Effector memory CD8-positive, alpha-beta T cell (primary cell): ENCODE results near the gene GJE1.
"Not testable (repeated sequence)": the region's sequence is repeated elsewhere in the genome, so short reads cannot be mapped to it uniquely, and the experiment has no call there.

ENCODE experiments used
- ATAC-seq: fragments of 150-1000 bp; cut with Tn5 transposase; replicated peaks from 2 replicates; pipeline ENCODE4 v1.10.0; 2021; ENCODE audit warnings: mild to moderate bottlenecking, moderate library complexity
- DNase-seq, 3 experiments: peaks; one replicate each; pipeline ENCODE4 v3.0.0; 2021
- H3K27ac Mint-ChIP-seq, 2 donors: one replicate each; pipeline ENCODE4 v1.8.0; 2022; ENCODE audit warnings: mild to moderate bottlenecking in 2 of 2, mixed read lengths in 2 of 2, moderate library complexity in 2 of 2
- H3K27me3 Mint-ChIP-seq, 2 donors: one replicate each; pipeline ENCODE4 v1.8.0; 2022; ENCODE audit warnings: mixed read lengths in 2 of 2
- H3K36me3 Mint-ChIP-seq: one replicate; pipeline ENCODE4 v1.8.0; 2022; ENCODE audit warnings: mild to moderate bottlenecking, moderate library complexity, mixed read lengths; ENCODE audit not compliant: insufficient read depth
- H3K4me1 Mint-ChIP-seq, 2 donors: one replicate each; pipeline ENCODE4 v1.8.0; 2022; ENCODE audit warnings: low read depth in 2 of 2, mixed read lengths in 2 of 2
- H3K4me3 Mint-ChIP-seq, 2 donors: one replicate each; pipeline ENCODE4 v1.8.0; 2022; ENCODE audit warnings: mild to moderate bottlenecking in 2 of 2, mixed read lengths in 2 of 2, moderate library complexity in 2 of 2
- H3K9me3 Mint-ChIP-seq, 2 donors: one replicate each; pipeline ENCODE4 v1.8.0; 2022; ENCODE audit warnings: mixed read lengths in 2 of 2

The GJE1 gene

DNA sequence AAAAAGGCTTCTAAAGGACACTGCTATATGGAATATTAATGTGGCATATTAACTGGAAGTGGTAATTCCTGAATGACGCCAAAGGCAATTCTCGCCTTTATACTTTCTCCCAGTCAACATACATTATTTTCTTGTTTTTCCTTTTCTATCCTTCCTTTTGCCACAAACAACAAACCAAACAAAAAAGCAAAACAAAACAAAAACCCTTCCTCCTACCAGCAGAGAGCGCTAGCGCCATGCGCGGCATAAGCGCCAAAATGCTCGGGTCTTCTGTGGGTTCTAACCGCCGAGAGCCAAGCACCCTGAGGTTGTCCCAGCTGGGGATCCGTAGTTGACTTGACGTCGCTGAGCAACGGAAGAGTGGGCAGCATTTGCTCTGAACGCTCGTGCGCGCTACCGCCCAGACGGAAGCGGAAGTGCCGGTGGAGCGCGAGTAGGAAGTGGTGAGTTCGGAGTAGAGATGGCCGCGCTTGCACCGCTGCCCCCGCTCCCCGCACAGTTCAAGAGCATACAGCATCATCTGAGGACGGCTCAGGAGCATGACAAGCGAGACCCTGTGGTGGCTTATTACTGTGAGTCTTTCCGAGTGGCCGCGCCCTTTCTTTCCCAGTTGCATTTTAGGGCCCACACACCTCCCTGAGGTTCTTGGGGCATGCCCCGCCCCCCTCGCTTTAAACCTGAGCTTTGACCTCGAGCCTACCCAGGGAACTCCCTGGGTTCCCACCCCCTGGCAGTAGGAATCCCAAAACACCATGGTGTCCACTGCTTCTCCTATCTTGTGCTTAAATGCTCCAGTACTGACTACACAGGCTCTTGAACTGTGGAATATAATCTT lies 14.3 kb downstream of the GJE1 start, which contains the start of the genes NMBR and VTA1:
TSS of gene NMBR (minus strand) at position 295 of the 835 bp plus-strand sequence. CDS start 58,464 bp downstream, outside the sequence.
TSS of gene VTA1 (plus strand) at position 436 of the 835 bp plus-strand sequence. CDS start at position 461, 25 bp downstream.
- H3K27me3 Mint-ChIP-seq = no peaks in the 10 kb centered on the region
- H3K36me3 Mint-ChIP-seq = peaks cover 27% of the 10 kb centered on the region
- DNase-seq (peak; percentile 94 to 96 (median 95)), ATAC-seq (peak; percentile 96)
- no peaks in the 10 kb centered on the region for H3K9me3 Mint-ChIP-seq
- peak within 1 kb of the TSS; percentile 95 to 96 for H3K4me3 Mint-ChIP-seq
- peaks cover 37 to 55% of the 10 kb centered on the region in 2 donors for H3K4me1 Mint-ChIP-seq
- H3K27ac Mint-ChIP-seq = peak within 1 kb of the TSS; percentile 67 to 96

DNA sequence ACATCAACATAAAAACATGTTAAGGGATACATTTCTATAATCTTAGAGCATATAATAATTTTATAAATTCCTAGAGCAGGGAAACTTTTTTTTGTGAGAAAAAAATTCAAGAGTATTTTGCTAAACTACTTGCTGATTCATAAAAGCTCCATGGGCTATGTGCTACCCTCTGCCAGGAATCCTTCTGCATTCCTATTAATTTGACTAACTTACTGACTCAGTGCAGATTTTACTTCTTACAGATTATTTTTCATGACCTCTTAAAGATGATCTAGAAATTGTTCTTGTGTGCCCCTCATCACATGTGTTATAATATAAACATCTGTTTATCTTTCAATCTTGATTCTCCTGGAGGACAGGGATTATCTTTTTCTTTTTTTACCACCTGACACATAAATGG lies 20.0 kb downstream of the GJE1 start:
- H3K4me3 Mint-ChIP-seq = no peak overlapping the region
- H3K36me3 Mint-ChIP-seq = peaks cover 15% of the 10 kb centered on the region
- no peaks in the 10 kb centered on the region for H3K9me3 Mint-ChIP-seq
- peaks cover 38 to 66% of the 10 kb centered on the region in 2 donors for H3K4me1 Mint-ChIP-seq
- H3K27me3 Mint-ChIP-seq = no peaks in the 10 kb centered on the region
- ATAC-seq (no peak), DNase-seq (no peak)
- H3K27ac Mint-ChIP-seq = no peak overlapping the region

DNA sequence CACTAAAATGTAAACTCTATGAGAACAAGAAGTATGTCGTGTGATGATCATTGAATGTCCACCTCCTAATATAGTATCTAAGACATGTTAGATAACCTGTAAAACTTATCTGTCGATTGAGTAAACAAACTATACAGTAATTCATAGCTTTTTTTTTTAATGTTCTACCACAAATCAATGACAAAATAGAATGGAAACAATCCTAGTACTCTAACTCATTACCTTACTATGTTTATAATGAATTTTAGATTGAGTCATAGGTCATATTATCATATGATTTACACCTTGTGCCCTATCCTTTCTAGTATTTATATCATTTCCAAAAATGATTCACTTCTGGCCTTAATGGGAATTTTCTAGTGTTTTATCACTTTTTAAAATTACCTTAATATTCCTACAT lies 20.5 kb downstream of the GJE1 start:
- no peak for ATAC-seq
- H3K27ac Mint-ChIP-seq = no peak overlapping the region
- DNase-seq = no peak
- no peaks in the 10 kb centered on the region for H3K9me3 Mint-ChIP-seq
- H3K4me1 Mint-ChIP-seq = peaks cover 37 to 61% of the 10 kb centered on the region in 2 donors
- no peak overlapping the region for H3K4me3 Mint-ChIP-seq
- no peaks in the 10 kb centered on the region for H3K27me3 Mint-ChIP-seq
- H3K36me3 Mint-ChIP-seq = peaks cover 15% of the 10 kb centered on the region

DNA sequence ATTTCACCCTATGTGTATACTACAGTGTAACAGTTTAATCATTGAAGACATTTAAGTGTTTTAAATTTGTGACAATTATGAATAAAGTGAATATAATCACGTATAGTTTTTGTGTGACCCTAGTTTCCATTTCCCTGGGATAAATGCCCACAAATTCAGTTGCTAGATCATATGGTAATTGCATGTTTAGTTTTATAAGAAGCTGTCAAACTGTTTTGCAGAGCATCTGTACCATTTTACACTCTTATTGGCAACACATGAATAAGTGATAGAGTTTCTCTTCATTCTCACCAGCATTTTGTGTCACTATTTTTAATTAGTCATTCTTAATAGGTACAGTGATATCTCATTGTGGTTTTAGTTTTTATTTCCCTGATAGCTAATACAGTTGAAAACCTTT lies 21.6 kb downstream of the GJE1 start:
- no peak for ATAC-seq
- Mint-ChIP-seq H3K4me1 (peaks cover 31 to 54% of the 10 kb centered on the region in 2 donors), H3K36me3 (peaks cover 15% of the 10 kb centered on the region), H3K4me3 (no peak overlapping the region), H3K27me3 (no peaks in the 10 kb centered on the region), H3K27ac (no peak overlapping the region), H3K9me3 (no peaks in the 10 kb centered on the region)
- DNase-seq = no peak

DNA sequence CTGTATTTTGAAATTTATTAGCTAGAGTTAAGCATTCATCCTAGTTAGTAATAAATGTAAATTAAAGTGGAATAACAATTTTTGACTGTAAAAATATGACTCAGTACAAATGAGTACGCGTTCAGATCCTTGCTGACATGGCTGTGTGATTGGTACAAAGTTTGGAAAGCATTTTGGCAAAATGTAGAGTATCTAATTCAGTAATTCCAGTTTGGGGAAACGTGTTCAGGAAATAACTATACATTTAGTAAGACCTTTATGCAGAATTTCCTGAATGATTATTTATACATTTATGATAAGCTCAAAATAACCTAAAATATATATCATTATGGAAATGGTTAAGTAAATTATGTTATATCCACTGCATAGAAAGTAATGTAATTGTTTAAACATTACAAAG lies 22.4 kb downstream of the GJE1 start:
- Mint-ChIP-seq H3K9me3 (no peaks in the 10 kb centered on the region), H3K27me3 (no peaks in the 10 kb centered on the region), H3K27ac (no peak overlapping the region), H3K4me1 (peaks cover 32 to 55% of the 10 kb centered on the region in 2 donors), H3K4me3 (no peak overlapping the region), H3K36me3 (peaks cover 12% of the 10 kb centered on the region)
- no peak for DNase-seq
- no peak for ATAC-seq

DNA sequence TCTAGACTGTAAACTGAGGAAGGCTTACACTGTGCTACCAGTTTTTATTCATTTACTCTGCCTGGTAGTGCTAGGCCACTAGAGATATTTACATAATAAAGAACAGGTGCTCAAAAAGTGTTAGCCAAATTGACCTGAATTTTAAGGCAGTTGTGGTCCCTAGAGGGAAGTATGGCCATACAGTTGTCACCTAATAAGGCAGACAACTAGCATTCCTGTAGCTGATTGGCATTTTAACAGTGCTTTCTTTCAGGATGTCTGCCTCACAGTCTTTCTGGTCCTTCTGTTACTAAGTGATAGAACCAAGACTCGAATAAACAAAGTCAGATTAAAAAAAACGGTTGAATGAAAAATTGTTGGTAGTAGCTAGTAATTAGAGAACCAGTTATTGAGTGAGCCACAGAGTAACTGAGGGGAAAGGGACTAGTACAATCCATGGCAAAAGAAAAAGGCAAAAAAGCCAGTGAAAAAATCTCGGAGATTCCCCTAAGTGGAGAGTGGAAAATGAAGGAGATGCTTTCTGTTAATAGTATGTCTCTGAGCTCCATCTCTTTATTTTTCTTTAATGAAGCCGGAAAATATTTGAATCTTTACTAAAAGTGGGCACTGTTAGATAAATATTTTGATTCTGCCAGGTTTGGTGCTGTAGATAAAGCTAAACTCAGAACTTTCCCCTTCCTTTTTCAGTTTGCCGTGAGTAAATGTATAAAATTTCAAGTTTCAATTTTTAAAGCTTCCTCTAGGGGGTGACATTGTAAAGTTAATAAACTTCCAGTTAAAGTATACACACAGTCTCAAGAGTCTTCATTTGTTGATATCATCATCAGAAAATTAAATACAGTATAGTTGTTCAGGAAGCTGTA lies 23.4 kb downstream of the GJE1 start:
- Mint-ChIP-seq H3K4me1 (peaks cover 28 to 55% of the 10 kb centered on the region in 2 donors), H3K9me3 (no peaks in the 10 kb centered on the region), H3K27ac (peak overlapping the region; percentile 41 to 65), H3K36me3 (peaks cover 3% of the 10 kb centered on the region), H3K4me3 (peak overlapping the region in 1 of 2 donors; percentile 33), H3K27me3 (no peaks in the 10 kb centered on the region)
- DNase-seq = no peak
- peak; percentile 72 for ATAC-seq

DNA sequence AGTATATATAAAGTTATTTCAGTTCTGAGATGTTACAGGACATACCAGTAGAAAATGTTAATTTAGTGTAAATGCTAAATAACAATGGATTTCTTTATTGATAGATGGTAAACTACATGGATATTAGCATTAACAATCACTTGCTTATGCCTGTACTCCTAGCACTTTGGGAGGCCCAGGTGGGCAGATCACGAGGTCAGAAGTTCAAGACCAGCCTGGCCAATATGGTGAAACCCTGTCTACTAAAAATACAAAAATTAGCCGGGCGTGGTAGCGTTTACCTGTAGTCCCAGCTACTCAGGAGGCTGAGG lies 24.0 kb downstream of the GJE1 start:
- Mint-ChIP-seq H3K27ac (peak overlapping the region; percentile 41 to 65), H3K4me1 (peaks cover 28 to 57% of the 10 kb centered on the region in 2 donors), H3K4me3 (peak overlapping the region in 1 of 2 donors; percentile 33)
- not testable (repeated sequence) for DNase-seq, H3K27me3 Mint-ChIP-seq, H3K9me3 Mint-ChIP-seq, ATAC-seq, H3K36me3 Mint-ChIP-seq

DNA sequence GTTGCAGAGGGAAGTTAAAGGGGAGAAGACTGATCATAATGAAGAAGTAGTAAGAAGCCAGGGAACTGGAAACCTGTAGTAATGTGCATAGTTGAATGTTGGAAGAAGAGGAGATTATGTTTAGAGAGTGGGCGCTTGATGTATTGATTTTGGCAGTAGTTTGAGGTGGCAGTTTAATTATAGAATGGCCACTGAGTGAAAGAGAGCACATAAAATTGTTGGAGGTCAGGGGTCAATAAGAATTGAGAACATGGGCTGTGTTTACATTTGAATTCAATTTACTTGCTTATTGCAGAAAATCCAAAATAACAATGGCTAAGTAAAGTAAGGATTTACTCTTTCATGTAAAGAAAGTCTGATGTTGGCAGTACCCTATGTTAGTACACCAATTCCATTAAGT lies 30.1 kb downstream of the GJE1 start:
- no peaks in the 10 kb centered on the region for H3K27me3 Mint-ChIP-seq
- peak overlapping the region in 1 of 2 donors; percentile 8 for H3K27ac Mint-ChIP-seq
- H3K9me3 Mint-ChIP-seq = no peaks in the 10 kb centered on the region
- H3K4me1 Mint-ChIP-seq = peaks cover 25 to 51% of the 10 kb centered on the region in 2 donors
- no peak overlapping the region for H3K4me3 Mint-ChIP-seq
- H3K36me3 Mint-ChIP-seq = peaks cover 21% of the 10 kb centered on the region
- DNase-seq (no peak), ATAC-seq (no peak)

DNA sequence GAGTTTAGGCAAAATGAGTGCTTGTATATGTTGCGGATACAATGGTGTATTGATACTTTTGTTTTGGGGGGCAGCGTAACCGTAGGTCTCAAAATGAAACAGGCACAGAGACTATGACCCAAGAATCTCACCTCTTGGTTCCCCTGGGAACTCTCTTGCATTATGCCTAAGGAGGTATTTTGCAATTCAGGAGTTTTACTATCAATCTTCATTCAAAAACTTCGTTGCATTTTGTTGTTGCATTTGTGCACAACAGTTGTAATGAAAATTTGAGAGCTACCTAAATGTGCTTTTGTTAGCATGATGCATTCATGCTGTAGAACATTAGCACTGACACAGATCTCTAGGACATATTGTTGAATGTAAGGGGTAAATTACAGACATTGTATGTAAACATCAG lies 32.5 kb downstream of the GJE1 start:
- Mint-ChIP-seq H3K27me3 (no peaks in the 10 kb centered on the region), H3K36me3 (peaks cover 46% of the 10 kb centered on the region), H3K27ac (peak overlapping the region in 1 of 2 donors; percentile 9), H3K9me3 (no peaks in the 10 kb centered on the region), H3K4me3 (no peak overlapping the region), H3K4me1 (peaks cover 18 to 41% of the 10 kb centered on the region in 2 donors)
- ATAC-seq (no peak), DNase-seq (no peak)

DNA sequence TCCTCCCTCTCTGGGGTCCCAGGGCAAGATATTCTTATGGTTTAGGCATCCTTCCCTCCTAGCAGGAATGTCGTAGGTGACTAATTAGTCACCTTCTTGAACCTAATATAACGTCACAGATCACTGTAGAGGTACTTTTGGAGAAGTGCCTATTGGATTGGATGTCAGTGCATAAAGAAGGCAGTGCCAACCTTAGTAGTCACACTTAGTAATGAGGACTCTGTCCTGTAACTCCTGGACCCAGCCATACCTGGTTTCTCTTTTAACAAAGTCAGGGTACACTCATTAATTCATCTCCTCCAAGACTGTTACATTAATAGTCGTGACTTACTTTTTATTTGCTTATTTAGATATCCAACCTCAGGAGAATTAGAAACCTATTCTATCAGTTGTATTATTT lies 34.3 kb downstream of the GJE1 start:
- ATAC-seq (no peak), DNase-seq (no peak)
- H3K36me3 Mint-ChIP-seq = peaks cover 62% of the 10 kb centered on the region
- H3K9me3 Mint-ChIP-seq = no peaks in the 10 kb centered on the region
- no peaks in the 10 kb centered on the region for H3K27me3 Mint-ChIP-seq
- no peak overlapping the region for H3K4me3 Mint-ChIP-seq
- H3K27ac Mint-ChIP-seq = no peak overlapping the region
- peaks cover 13 to 29% of the 10 kb centered on the region in 2 donors for H3K4me1 Mint-ChIP-seq

DNA sequence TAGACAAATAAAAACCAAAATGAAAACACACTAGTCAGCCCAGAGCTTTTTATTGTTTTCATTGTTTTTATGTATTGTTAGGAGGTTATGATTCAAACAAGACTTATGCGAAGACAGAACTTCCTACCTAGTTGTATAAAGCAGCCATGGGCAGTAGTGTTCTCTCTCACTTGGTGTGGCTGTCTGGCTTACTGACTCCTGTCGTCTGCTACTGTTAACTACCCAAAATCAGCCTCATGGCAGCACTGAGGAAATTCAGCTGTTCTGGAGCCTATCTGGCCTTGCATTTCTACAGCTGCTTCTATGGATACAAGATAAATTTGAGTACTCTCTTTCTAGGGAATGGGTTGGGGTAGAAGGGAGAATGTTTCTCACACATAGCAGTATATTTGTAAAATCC lies 34.8 kb downstream of the GJE1 start:
- peaks cover 10 to 26% of the 10 kb centered on the region in 2 donors for H3K4me1 Mint-ChIP-seq
- H3K27ac Mint-ChIP-seq = no peak overlapping the region
- DNase-seq = no peak

DNA sequence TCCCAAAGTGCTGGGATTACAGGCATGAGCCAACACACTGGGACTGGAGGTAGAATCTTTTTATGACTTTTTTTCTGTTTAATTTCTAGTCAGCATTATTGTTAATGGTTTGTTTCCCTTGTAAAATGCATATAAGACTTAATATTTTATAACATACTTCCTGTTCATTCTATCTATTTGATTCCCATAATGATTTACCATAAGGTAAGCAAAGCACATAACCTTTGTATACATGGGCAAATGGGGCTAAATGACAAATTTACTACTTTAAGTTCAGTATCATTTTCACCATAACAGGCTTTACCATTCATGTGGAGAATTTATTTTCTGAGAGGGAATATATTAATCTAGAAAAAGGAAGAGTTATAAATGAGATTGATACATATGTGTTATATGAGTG lies 38.6 kb downstream of the GJE1 start:
- Mint-ChIP-seq H3K4me1 (peaks cover 0 to 15% of the 10 kb centered on the region in 2 donors), H3K9me3 (no peaks in the 10 kb centered on the region), H3K36me3 (peaks cover 73% of the 10 kb centered on the region), H3K27me3 (no peaks in the 10 kb centered on the region), H3K4me3 (no peak overlapping the region), H3K27ac (no peak overlapping the region)
- DNase-seq (no peak), ATAC-seq (no peak)

More for the DNA sequence above, 34.8 kb downstream of the GJE1 start:
- ATAC-seq = no peak
- H3K9me3 Mint-ChIP-seq = no peaks in the 10 kb centered on the region
- H3K36me3 Mint-ChIP-seq = peaks cover 62% of the 10 kb centered on the region
- H3K27me3 Mint-ChIP-seq = no peaks in the 10 kb centered on the region
- no peak overlapping the region for H3K4me3 Mint-ChIP-seq

DNA sequence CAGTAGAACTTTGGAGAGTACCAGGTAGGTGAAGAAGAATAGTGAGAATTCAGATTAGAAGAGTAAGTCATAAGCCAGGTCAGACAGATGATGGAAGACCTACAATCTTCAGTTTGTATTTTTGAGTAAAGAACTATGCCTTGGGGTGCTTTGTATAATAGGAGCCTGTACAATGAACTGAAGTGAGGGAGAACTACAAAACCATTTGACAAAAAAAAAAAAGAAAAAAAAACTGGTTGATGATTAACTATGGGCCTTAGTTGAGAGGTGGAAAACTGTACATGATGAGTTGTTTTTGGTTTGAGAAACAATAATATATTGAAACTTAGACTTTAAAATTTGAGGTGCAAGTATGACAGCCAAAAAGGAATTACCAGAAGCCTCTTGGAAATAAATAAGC lies 40.0 kb downstream of the GJE1 start:
- Mint-ChIP-seq H3K27me3 (no peaks in the 10 kb centered on the region), H3K4me3 (no peak overlapping the region), H3K4me1 (peaks cover 0 to 15% of the 10 kb centered on the region in 2 donors), H3K27ac (peak overlapping the region in 1 of 2 donors; percentile 72), H3K36me3 (peaks cover 68% of the 10 kb centered on the region), H3K9me3 (peaks cover 0 to 8% of the 10 kb centered on the region in 2 donors)
- DNase-seq (no peak), ATAC-seq (no peak)
